ENCODE measurements around the gene COL11A2. TPM values are rescaled to one million over a fixed set of nuclear protein-coding genes. Genes with fewer than 3 reads are reported as not detected.
"Not testable (repeated sequence)": the region's sequence is repeated elsewhere in the genome, so short reads cannot be mapped to it uniquely, and the experiment has no call there.

COL11A2 gene
- total and polyA plus RNA-seq, 12 donors, result 0.05 to 7.2 (median 0.44) TPM

DNA sequence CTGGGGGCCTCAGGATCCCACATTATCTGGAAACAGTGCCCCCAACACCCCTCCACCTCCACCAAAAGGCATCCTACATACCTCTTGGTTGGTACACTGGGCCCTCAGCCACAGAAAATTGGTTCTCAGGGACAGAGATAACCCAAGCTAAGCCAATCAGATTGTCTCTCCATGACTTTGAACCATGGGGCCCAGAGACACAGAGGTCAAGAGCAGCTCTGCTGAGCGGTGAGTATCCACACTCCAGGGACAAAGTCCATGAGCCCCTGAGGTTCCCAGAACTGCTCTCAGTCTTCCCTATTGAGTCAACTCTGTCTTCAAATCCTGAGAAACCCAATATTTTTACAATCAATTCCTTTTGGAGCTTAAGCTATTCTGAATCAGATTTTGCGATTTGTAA is 35.3 kb downstream of the COL11A2 start:
- Histone ChIP-seq H3K4me1 (replicated peaks in 1 of 2) (peaks cover 0 to 4% of the 10 kb centered on the region in 2 donors), H3K4me3 (no peak overlapping the region), H3K36me3 (replicated peaks in 1 of 2) (no peaks in the 10 kb centered on the region), H3K9me3 (replicated peaks in 1 of 3) (no peaks in the 10 kb centered on the region), H3K27me3 (peaks cover 5% of the 10 kb centered on the region), H3K27ac (no peak overlapping the region)
- intact Hi-C loops (cut with DNase I), result no loop called here
- no peak for DNase-seq
- TF ChIP-seq, protein P1, sequence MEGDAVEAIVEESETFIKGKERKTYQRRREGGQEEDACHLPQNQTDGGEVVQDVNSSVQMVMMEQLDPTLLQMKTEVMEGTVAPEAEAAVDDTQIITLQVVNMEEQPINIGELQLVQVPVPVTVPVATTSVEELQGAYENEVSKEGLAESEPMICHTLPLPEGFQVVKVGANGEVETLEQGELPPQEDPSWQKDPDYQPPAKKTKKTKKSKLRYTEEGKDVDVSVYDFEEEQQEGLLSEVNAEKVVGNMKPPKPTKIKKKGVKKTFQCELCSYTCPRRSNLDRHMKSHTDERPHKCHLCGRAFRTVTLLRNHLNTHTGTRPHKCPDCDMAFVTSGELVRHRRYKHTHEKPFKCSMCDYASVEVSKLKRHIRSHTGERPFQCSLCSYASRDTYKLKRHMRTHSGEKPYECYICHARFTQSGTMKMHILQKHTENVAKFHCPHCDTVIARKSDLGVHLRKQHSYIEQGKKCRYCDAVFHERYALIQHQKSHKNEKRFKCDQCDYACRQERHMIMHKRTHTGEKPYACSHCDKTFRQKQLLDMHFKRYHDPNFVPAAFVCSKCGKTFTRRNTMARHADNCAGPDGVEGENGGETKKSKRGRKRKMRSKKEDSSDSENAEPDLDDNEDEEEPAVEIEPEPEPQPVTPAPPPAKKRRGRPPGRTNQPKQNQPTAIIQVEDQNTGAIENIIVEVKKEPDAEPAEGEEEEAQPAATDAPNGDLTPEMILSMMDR (IDR thresholded peaks at IDR 0.05), result no peak
- TF ChIP-seq POLR2A (IDR thresholded peaks at IDR 0.05), result no peak
- 69 to 75% (median 70%) methylated on average over 2 of the region's 2 CpGs for WGBS, 4 donors

DNA sequence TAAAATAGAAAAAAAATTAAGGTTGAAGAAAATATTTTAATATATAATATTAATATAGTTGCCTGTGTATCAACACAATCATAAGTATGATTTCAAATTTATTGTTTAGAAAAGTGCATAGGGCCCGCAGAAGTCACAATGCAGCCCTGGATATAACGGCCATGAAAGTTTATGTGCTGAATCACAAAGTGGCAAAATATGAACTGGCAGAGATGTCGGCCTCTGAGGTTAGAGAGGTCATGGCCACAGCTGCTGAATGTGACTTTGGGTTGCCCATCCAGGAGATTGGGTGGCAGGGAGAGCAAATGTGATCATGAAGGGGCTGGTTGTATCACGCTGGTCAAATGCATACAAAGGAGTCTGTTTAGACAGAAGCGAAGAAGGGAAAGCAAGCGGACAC is 35.7 kb downstream of the COL11A2 start:
- DNase-seq, result no peak
- Histone ChIP-seq H3K4me3 (no peak overlapping the region), H3K4me1 (replicated peaks in 1 of 2) (peaks cover 0 to under 1% of the 10 kb centered on the region in 2 donors), H3K27me3 (peaks cover 5% of the 10 kb centered on the region), H3K36me3 (replicated peaks in 1 of 2) (no peaks in the 10 kb centered on the region), H3K9me3 (replicated peaks in 1 of 3) (no peaks in the 10 kb centered on the region), H3K27ac (no peak overlapping the region)
- TF ChIP-seq, protein P1 (IDR thresholded peaks at IDR 0.05), result no peak
- TF ChIP-seq POLR2A (IDR thresholded peaks at IDR 0.05), result no peak
- WGBS, 4 donors, result 62 to 78% (median 70%) methylated on average over 6 of the region's 6 CpGs
- intact Hi-C loops (cut with DNase I), result no loop called here

DNA sequence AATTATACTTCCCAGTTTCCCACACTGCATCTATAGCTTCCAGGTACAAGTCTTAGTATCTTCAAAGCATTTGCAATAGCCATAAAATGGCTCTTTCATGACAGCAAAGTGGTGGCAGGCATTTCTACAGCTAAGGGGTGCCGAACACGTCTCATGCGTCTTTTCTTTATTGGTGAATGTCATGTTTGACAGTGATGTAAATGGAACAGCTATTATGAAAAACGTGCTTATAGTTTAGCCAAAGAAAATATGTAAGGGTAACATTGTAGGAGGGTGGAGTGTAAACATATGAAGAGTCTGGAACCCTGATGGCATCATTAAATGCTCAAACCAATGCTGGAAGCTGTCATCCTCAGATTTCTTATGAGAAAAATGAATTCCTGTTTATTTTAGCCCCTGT is 37.9 kb downstream of the COL11A2 start:
- H3K27me3 ChIP-seq, result peaks cover 5% of the 10 kb centered on the region
- H3K9me3 ChIP-seq (replicated peaks in 1 of 3), result no peaks in the 10 kb centered on the region
- H3K4me3 ChIP-seq, result no peak overlapping the region
- H3K4me1 ChIP-seq (replicated peaks in 1 of 2), result no peaks in the 10 kb centered on the region
- intact Hi-C loops (cut with DNase I), result no loop called here
- H3K36me3 ChIP-seq (replicated peaks in 1 of 2), result no peaks in the 10 kb centered on the region
- no peak for TF ChIP-seq POLR2A (IDR thresholded peaks at IDR 0.05)
- TF ChIP-seq, protein P1 (IDR thresholded peaks at IDR 0.05), result no peak
- no peak for DNase-seq
- no peak overlapping the region for H3K27ac ChIP-seq
- 67 to 82% (median 70%) methylated on average over 4 of the region's 4 CpGs for WGBS, 4 donors

DNA sequence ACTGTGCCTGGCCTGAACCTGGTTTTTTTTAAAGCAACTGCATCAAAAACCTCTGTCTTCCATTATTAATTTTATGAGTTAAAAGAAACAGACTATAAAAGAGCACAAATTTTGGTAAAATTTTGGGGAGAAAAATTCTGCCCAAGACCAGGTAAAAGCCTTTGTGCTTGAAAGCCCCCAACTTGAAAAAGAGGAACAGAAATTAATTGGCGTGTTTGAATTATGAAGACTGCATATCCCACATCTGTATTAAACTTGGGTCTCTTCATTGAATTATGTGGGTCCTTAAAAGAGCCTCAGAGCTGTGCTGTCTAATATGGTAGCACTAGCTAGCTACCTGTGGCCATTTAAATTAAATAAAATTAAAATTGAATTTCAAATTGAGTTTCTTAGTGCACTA is 41.2 kb downstream of the COL11A2 start:
- no peak for TF ChIP-seq POLR2A (IDR thresholded peaks at IDR 0.05)
- TF ChIP-seq, protein P1 (IDR thresholded peaks at IDR 0.05), result no peak
- no peaks in the 10 kb centered on the region for H3K4me1 ChIP-seq (replicated peaks in 1 of 2)
- no peaks in the 10 kb centered on the region for H3K9me3 ChIP-seq (replicated peaks in 1 of 3)
- H3K4me3 ChIP-seq, result no peak overlapping the region
- WGBS, 4 donors, result 81 to 85% (median 82%) methylated on average over 1 of the region's 1 CpG
- intact Hi-C loops (cut with DNase I), result no loop called here
- H3K27me3 ChIP-seq, result peaks cover 8% of the 10 kb centered on the region
- DNase-seq, result no peak
- H3K27ac ChIP-seq, result no peak overlapping the region
- H3K36me3 ChIP-seq (replicated peaks in 1 of 2), result no peaks in the 10 kb centered on the region

DNA sequence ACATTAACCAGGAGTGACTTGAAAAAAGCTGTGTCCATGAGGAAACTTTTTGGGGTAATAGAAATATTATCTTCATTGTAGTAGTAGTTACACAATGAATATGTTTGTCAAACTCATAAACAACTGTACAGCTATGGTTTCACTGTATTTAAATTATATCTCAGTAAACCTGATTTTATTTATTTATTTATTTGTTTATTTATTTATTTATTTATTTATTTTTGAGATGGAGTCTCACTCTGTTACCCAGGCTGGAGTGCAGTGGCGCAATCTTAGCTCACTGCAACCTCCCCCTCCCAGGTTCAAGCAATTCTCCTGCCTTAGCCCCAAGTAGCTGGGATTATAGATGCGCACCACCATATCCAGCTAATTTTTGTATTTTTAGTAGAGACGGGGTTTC is 41.7 kb downstream of the COL11A2 start:
- H3K9me3 ChIP-seq (replicated peaks in 1 of 3); H3K27ac ChIP-seq; H3K4me1 ChIP-seq (replicated peaks in 1 of 2); H3K36me3 ChIP-seq (replicated peaks in 1 of 2); DNase-seq; H3K4me3 ChIP-seq; intact Hi-C loops (cut with DNase I); H3K27me3 ChIP-seq: not testable (repeated sequence)
- whole genome bisulfite sequencing, 4 donors, result 76 to 94% (median 85%) methylated on average over 3 of the region's 3 CpGs
